Measurements from ENCODE around the gene NOXRED1.
"Not testable (repeated sequence)": the region's sequence is repeated elsewhere in the genome, so short reads cannot be mapped to it uniquely, and the experiment has no call there.

DNA sequence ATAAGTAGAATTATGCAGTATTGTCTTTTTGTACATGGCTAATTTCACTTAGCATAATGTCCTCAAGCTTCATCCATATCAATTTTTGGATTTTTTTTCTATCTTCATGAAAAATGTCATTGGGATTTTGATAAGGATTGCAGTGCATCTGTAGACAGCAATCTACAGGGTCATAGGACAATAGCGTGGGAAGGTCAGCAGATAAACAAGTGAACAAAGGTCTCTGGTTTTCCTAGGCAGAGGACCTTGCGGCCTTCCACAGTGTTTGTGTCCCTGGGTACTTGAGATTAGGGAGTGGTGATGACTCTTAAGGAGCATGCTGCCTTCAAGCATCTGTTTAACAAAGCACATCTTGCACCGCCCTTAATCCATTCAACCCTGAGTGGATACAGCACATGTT, 7.2 kb downstream of the NOXRED1 start:
- TF ChIP-seq, protein P1, sequence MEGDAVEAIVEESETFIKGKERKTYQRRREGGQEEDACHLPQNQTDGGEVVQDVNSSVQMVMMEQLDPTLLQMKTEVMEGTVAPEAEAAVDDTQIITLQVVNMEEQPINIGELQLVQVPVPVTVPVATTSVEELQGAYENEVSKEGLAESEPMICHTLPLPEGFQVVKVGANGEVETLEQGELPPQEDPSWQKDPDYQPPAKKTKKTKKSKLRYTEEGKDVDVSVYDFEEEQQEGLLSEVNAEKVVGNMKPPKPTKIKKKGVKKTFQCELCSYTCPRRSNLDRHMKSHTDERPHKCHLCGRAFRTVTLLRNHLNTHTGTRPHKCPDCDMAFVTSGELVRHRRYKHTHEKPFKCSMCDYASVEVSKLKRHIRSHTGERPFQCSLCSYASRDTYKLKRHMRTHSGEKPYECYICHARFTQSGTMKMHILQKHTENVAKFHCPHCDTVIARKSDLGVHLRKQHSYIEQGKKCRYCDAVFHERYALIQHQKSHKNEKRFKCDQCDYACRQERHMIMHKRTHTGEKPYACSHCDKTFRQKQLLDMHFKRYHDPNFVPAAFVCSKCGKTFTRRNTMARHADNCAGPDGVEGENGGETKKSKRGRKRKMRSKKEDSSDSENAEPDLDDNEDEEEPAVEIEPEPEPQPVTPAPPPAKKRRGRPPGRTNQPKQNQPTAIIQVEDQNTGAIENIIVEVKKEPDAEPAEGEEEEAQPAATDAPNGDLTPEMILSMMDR (IDR thresholded peaks at IDR 0.05; ENCODE audit: low read depth, low read length, poor library complexity, severe bottlenecking), result not testable (repeated sequence)
- TF ChIP-seq EZH2phosphoT487 (IDR thresholded peaks at IDR 0.05; ENCODE audit: borderline replicate concordance, low read length), result not testable (repeated sequence)

All from DOHH2 (cell line).